Measurements from ENCODE around the gene HSP90AB1. TPM values are rescaled to one million over a fixed set of nuclear protein-coding genes. Genes with fewer than 3 reads are reported as not detected.

HSP90AB1 gene
- total and polyA plus RNA-seq, 2 experiments from 2014 or later: 440 to 891 TPM

- H3K27ac ChIP-seq: no peak overlapping the region
- DNase-seq (ENCODE audit: low spot score): no peak
- H3K4me1 ChIP-seq (ENCODE audit: insufficient read depth): peaks cover 44% of the 10 kb centered on the region
- H4K20me1 ChIP-seq (ENCODE audit: insufficient read depth, poor library complexity, severe bottlenecking): no peaks in the 10 kb centered on the region
- no peaks in the 10 kb centered on the region for H3K27me3 ChIP-seq
- 82% methylated on average over 4 of the region's 4 CpGs for WGBS (ENCODE audit: low lambda C conversion rate, missing lambda C conversion rate)
- no peaks in the 10 kb centered on the region for H3K9me2 ChIP-seq (replicated peaks; ENCODE audit: insufficient read depth)
- H3K79me2 ChIP-seq: peaks cover 6% of the 10 kb centered on the region
- TF ChIP-seq EZH2 (IDR thresholded peaks at IDR 0.05; ENCODE audit: borderline replicate concordance) (no peak), EZH2phosphoT487 (IDR thresholded peaks at IDR 0.05; ENCODE audit: low read depth, severe bottlenecking, unreplicated experiment) (no peak), CTCF (IDR thresholded peaks at IDR 0.05; ENCODE audit: poor library complexity) (no peak)
- H2AFZ ChIP-seq: no peak overlapping the region
- H3K9me3 ChIP-seq (ENCODE audit: low read depth): no peaks in the 10 kb centered on the region
- H3K4me3 ChIP-seq: no peak overlapping the region
- H3K36me3 ChIP-seq (replicated peaks; ENCODE audit: insufficient read depth, low read depth): no peaks in the 10 kb centered on the region
- peak overlapping the region; percentile 100 for H3K4me2 ChIP-seq
These were observed 22.0 kb upstream of the HSP90AB1 start for GRCh38 chr6:44224965-44225305.

- Histone ChIP-seq H3K9me3 (ENCODE audit: low read depth) (no peaks in the 10 kb centered on the region), H3K4me2 (peak overlapping the region; percentile 61), H3K27me3 (no peaks in the 10 kb centered on the region), H3K4me3 (no peak overlapping the region), H3K9me2 (replicated peaks; ENCODE audit: insufficient read depth) (no peaks in the 10 kb centered on the region), H3K79me2 (peaks cover 5% of the 10 kb centered on the region), H3K27ac (peak overlapping the region; percentile 51), H3K4me1 (ENCODE audit: insufficient read depth) (peaks cover 42% of the 10 kb centered on the region), H3K36me3 (replicated peaks; ENCODE audit: insufficient read depth, low read depth) (no peaks in the 10 kb centered on the region), H2AFZ (no peak overlapping the region), H4K20me1 (ENCODE audit: insufficient read depth, poor library complexity, severe bottlenecking) (no peaks in the 10 kb centered on the region)
- TF ChIP-seq EZH2 (IDR thresholded peaks at IDR 0.05; ENCODE audit: borderline replicate concordance): no peak
- TF ChIP-seq CTCF (IDR thresholded peaks at IDR 0.05; ENCODE audit: poor library complexity): no peak
- TF ChIP-seq EZH2phosphoT487 (IDR thresholded peaks at IDR 0.05; ENCODE audit: low read depth, severe bottlenecking, unreplicated experiment): no peak
- no peak for DNase-seq (ENCODE audit: low spot score)
- 63% methylated on average over 8 of the region's 8 CpGs for WGBS (ENCODE audit: low lambda C conversion rate, missing lambda C conversion rate)
These were observed 21.1 kb upstream of the HSP90AB1 start for GRCh38 chr6:44225579-44226325.

- H3K4me3 ChIP-seq: no peak overlapping the region
- peaks cover 5% of the 10 kb centered on the region for H3K79me2 ChIP-seq
- H4K20me1 ChIP-seq (ENCODE audit: insufficient read depth, poor library complexity, severe bottlenecking): no peaks in the 10 kb centered on the region
- peak overlapping the region; percentile 6 for H2AFZ ChIP-seq
- H3K9me2 ChIP-seq (replicated peaks; ENCODE audit: insufficient read depth): no peaks in the 10 kb centered on the region
- DNase-seq (ENCODE audit: low spot score): no peak
- peak overlapping the region; percentile 61 for H3K4me2 ChIP-seq
- H3K4me1 ChIP-seq (ENCODE audit: insufficient read depth): peaks cover 42% of the 10 kb centered on the region
- 54% methylated on average over 13 of the region's 15 CpGs for WGBS (ENCODE audit: low lambda C conversion rate, missing lambda C conversion rate)
- TF ChIP-seq EZH2phosphoT487 (IDR thresholded peaks at IDR 0.05; ENCODE audit: low read depth, severe bottlenecking, unreplicated experiment): no peak
- no peak for TF ChIP-seq CTCF (IDR thresholded peaks at IDR 0.05; ENCODE audit: poor library complexity)
- no peak for TF ChIP-seq EZH2 (IDR thresholded peaks at IDR 0.05; ENCODE audit: borderline replicate concordance)
- no peaks in the 10 kb centered on the region for H3K27me3 ChIP-seq
- H3K27ac ChIP-seq: no peak overlapping the region
- H3K9me3 ChIP-seq (ENCODE audit: low read depth): no peaks in the 10 kb centered on the region
- H3K36me3 ChIP-seq (replicated peaks; ENCODE audit: insufficient read depth, low read depth): no peaks in the 10 kb centered on the region
These were observed 20.3 kb upstream of the HSP90AB1 start for GRCh38 chr6:44226368-44227147.

Measured in hepatocyte (in vitro differentiated cells).